Upper lobe of right lung (tissue), 1 donor: ENCODE measurements around the gene LRRC63. TPM values are rescaled to one million over a fixed set of nuclear protein-coding genes. Genes with fewer than 3 reads are reported as not detected.

ENCODE experiments used
- ATAC-seq: fragments of 200-7000 bp; cut with Tn5 transposase; one replicate; pipeline ENCODE4 v1.9.1; 2020; ENCODE audit warnings: mild to moderate bottlenecking, moderate library complexity
- DNase-seq: peaks from one replicate; pipeline ENCODE4 v3.0.0-alpha.2; 2020
- H3K27ac ChIP-seq: fragments of 200-600 bp; one replicate; pipeline ENCODE4 v1.8.0; 2022
- H3K27me3 ChIP-seq: fragments of 200-600 bp; one replicate; pipeline ENCODE4 v1.8.0; 2022; ENCODE audit warnings: mild to moderate bottlenecking
- H3K36me3 ChIP-seq: fragments of 200-600 bp; one replicate; pipeline ENCODE4 v1.8.0; 2022
- H3K4me1 ChIP-seq: fragments of 200-600 bp; one replicate; pipeline ENCODE4 v1.8.0; 2022
- H3K4me3 ChIP-seq: fragments of 200-600 bp; one replicate; pipeline ENCODE4 v1.8.0; 2022; ENCODE audit warnings: mild to moderate bottlenecking
- H3K9me3 ChIP-seq: fragments of 200-600 bp; one replicate; pipeline ENCODE4 v1.8.0; 2022
- CTCF ChIP-seq: fragments of 200-600 bp; IDR thresholded peaks from one replicate; pipeline ENCODE4 v1.8.0; 2022; ENCODE audit warnings: antibody characterized with exemption
- intact Hi-C: fragments of 100-400 bp; cut with DNase I; formaldehyde crosslinking; loops from one replicate; pipeline ENCODE4 v1.11.0; 2022
- total RNA-seq: library from RNA; stranded (reverse); fragmentation: NEBNext Ultra II Directional; extraction: Animal tissue kit (Norgen Biotek cat#: 25700); gene quantifications from one replicate; pipeline ENCODE4 v1.2.1, GENCODE V29; 2021
- donor health status: DM: no; HTN: yes; CAD: no; lungs with severe emphysema.

Gene LRRC63
- total RNA-seq, 1 donor from 2014 or later, result 0.29 TPM

- no peak for TF ChIP-seq CTCF
- Histone ChIP-seq H3K36me3 (peaks cover 6% of the 10 kb centered on the region), H3K27ac (no peak overlapping the region), H3K27me3 (no peaks in the 10 kb centered on the region), H3K4me1 (peaks cover 36% of the 10 kb centered on the region), H3K4me3 (no peak overlapping the region), H3K9me3 (no peaks in the 10 kb centered on the region)
- DNase-seq, result no peak
- ATAC-seq, result peak; percentile 62
- intact Hi-C loops, result no loop called here
Measured at GRCh38 chr13:46171217-46171616, 40.5 kb upstream of the LRRC63 start.

GRCh38 chr13:46171739-46172138, 40.0 kb upstream of the LRRC63 start:
- Histone ChIP-seq H3K36me3 (peaks cover 6% of the 10 kb centered on the region), H3K27ac (no peak overlapping the region), H3K4me3 (no peak overlapping the region), H3K9me3 (no peaks in the 10 kb centered on the region), H3K27me3 (no peaks in the 10 kb centered on the region), H3K4me1 (peaks cover 36% of the 10 kb centered on the region)
- no peak for ATAC-seq
- intact Hi-C loops, result no loop called here
- TF ChIP-seq CTCF, result no peak
- DNase-seq, result no peak

DNA sequence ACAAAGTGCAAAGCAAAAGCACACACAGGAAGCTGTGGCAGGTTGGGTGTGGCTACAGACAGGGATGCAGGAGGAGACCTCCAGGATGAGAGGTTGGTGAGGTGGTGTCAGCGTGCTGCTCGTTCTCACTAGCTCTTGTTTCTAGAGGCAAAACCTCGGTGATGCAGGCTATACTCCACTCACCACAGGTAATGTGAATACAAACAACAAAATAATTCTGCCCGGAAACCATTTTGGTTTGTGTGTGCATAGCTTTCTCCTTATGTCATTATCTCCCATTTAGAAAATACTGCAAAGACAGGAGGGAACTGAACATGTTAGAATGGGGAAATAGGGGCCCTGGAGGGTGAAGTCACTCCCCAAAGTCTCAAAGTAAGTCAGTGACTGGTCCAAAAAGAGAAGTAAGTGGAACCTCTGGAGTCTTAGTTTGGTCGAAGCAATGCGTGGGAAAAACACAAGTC, 39.2 kb upstream of the LRRC63 start:
- peaks cover 31% of the 10 kb centered on the region for H3K4me1 ChIP-seq

GRCh38 chr13:46173656-46174055, 38.1 kb upstream of the LRRC63 start:
- Histone ChIP-seq H3K27ac (no peak overlapping the region), H3K4me1 (peaks cover 36% of the 10 kb centered on the region)
- no peak for TF ChIP-seq CTCF

More for the DNA sequence above, 39.2 kb upstream of the LRRC63 start:
- TF ChIP-seq CTCF, result no peak
- Histone ChIP-seq H3K9me3 (no peaks in the 10 kb centered on the region), H3K4me3 (no peak overlapping the region), H3K27ac (no peak overlapping the region), H3K36me3 (peaks cover 6% of the 10 kb centered on the region), H3K27me3 (no peaks in the 10 kb centered on the region)
- intact Hi-C loops, result no loop called here
- peak; percentile 62 for ATAC-seq
- DNase-seq, result no peak

DNA sequence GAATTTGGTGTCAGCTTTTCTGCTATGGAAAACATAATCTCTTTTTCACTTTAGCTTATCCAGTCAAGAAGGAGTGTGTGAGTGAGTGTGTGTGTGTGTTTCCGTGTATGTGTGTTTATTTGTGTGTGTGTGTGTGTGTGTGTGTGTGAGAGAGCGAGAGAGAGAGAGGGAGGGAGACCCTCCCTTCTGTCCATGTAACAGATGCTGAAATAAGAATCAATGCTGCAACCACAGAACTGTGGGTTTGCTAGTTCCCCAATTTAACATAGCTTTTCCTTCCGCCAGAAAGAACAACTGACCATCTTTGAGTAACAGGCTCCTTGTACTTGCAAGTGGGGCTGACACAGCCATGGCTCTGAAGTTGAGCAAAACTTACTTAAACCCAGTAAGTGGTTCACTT, 35.0 kb upstream of the LRRC63 start:
- no peaks in the 10 kb centered on the region for H3K27me3 ChIP-seq
- peaks cover 12% of the 10 kb centered on the region for H3K4me1 ChIP-seq
- H3K4me3 ChIP-seq, result peak overlapping the region; percentile 40
- intact Hi-C loops, result no loop called here
- DNase-seq (no peak), ATAC-seq (peak; percentile 79)
- TF ChIP-seq CTCF, result no peak
- no peaks in the 10 kb centered on the region for H3K36me3 ChIP-seq
- peak overlapping the region; percentile 55 for H3K27ac ChIP-seq
- H3K9me3 ChIP-seq, result no peaks in the 10 kb centered on the region

More at GRCh38 chr13:46173656-46174055, 38.1 kb upstream of the LRRC63 start:
- H3K4me3 ChIP-seq, result no peak overlapping the region
- no peaks in the 10 kb centered on the region for H3K27me3 ChIP-seq
- ATAC-seq, result peak; percentile 7
- intact Hi-C loops, result no loop called here
- H3K36me3 ChIP-seq, result peaks cover 6% of the 10 kb centered on the region
- no peaks in the 10 kb centered on the region for H3K9me3 ChIP-seq
- DNase-seq, result no peak

DNA sequence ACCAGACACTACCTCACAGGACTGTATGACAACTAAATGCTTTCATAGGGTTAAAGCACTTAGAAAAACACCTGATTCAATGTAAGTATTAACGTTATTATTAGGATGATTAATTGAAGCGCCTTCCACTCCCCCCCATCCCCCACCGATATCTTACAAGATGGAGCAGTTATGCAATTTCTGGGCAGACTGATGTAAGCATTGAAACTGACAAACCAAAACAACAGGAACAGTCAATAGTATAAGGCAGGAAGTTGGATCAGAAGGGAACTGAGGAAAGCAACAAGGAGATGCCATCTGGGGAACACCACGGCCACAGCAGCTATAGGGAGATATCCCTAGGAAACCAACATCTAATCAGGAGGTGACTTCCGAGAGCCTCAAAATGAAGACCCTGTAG, 33.6 kb upstream of the LRRC63 start:
- DNase-seq (no peak), ATAC-seq (peak; percentile 34)
- peaks cover 15% of the 10 kb centered on the region for H3K4me1 ChIP-seq
- no peaks in the 10 kb centered on the region for H3K36me3 ChIP-seq
- no peaks in the 10 kb centered on the region for H3K27me3 ChIP-seq
- TF ChIP-seq CTCF, result no peak
- H3K27ac ChIP-seq, result peak overlapping the region; percentile 55
- peak overlapping the region; percentile 40 for H3K4me3 ChIP-seq
- no peaks in the 10 kb centered on the region for H3K9me3 ChIP-seq
- intact Hi-C loops, result no loop called here
